HEK293T (cell line): Measurements from ENCODE around the gene GPHN.

Experiments used
- BHLHE40 ChIP-seq: fragments of 450-650 bp; IDR thresholded peaks from 2 replicates; pipeline ENCODE4 v1.6.1; 2016; ENCODE audit warnings: mild to moderate bottlenecking, moderate library complexity, borderline replicate concordance
- FOXK2 ChIP-seq: fragments of 450-650 bp; IDR thresholded peaks from 2 replicates; pipeline ENCODE4 v1.6.1; 2016; ENCODE audit warnings: mild to moderate bottlenecking
- FOXM1 ChIP-seq: fragments of 450-650 bp; IDR thresholded peaks from 2 replicates; pipeline ENCODE4 v1.6.1; 2017; ENCODE audit warnings: mild to moderate bottlenecking, borderline replicate concordance
- HDGF ChIP-seq: fragments of 450-650 bp; IDR thresholded peaks from 2 replicates; pipeline ENCODE4 v1.6.1; 2017; ENCODE audit warnings: antibody characterized with exemption, borderline replicate concordance
- NFRKB ChIP-seq: fragments of 450-650 bp; IDR thresholded peaks from 2 replicates; pipeline ENCODE4 v1.6.1; 2016; ENCODE audit warnings: mild to moderate bottlenecking, moderate library complexity
- SP1 ChIP-seq: fragments of 450-650 bp; IDR thresholded peaks from 2 replicates; pipeline ENCODE4 v1.6.1; 2017

- TF ChIP-seq HDGF (no peak), FOXM1 (no peak), FOXK2 (no peak), BHLHE40 (no peak), NFRKB (no peak), SP1 (no peak)
These were observed 22.0 kb upstream of the GPHN start, which contains the start of gene CCDC196 for GRCh38 chr14:66485910-66486421.
